T follicular helper cell (primary cell): ENCODE measurements around the gene TMEFF2.

Source experiments
- DNase-seq: peaks from one replicate; pipeline ENCODE4 v3.0.0-alpha.2; 2020; ENCODE audit warnings: low read depth
- total RNA-seq, 2 experiments: gene quantifications; one replicate each; lab custom pipeline; 2026; lab: John Stamatoyannopoulos, UW

Gene TMEFF2, protein sequence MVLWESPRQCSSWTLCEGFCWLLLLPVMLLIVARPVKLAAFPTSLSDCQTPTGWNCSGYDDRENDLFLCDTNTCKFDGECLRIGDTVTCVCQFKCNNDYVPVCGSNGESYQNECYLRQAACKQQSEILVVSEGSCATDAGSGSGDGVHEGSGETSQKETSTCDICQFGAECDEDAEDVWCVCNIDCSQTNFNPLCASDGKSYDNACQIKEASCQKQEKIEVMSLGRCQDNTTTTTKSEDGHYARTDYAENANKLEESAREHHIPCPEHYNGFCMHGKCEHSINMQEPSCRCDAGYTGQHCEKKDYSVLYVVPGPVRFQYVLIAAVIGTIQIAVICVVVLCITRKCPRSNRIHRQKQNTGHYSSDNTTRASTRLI
- 0 reads per million in 2 experiments for total RNA-seq

DNA sequence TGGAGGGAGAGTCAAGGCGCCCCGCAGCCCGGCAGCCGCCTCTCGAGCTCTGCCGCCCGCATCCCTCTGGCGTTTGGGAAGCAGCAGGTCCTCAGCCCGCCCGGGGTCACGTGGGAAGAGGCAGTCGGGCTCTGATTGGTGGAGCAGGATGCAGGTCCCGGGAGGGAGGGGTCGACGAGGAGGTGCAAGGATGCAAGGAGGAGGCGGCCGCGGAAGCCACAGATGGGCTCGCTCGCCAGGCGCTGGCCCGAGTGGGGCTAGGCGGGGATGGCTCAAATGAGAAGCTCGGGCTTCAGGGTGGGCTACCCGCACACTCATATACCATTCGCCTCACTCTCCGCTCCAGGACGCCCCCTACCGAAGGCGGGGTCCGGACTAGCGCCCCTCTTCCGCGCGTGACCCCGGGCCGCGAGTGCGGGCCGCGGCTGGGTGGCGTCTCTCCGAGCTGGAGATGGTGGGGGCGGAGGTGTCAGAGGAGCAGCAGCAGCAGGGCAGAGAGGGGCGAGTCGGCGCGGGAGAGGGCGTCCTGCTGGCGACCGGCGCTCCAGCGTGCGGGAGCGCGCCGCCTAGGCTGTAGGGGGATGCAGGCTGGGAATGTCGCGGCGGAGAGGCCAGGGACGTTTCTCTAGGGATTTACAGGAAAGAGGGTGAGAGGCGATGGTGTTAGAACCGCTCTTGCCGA lies at the start of gene TMEFF2:
Gene TMEFF2, minus strand, starts transcription at position 68 of the 682 bp plus-strand sequence. CDS start 409 bp downstream, outside the sequence.
- DNase-seq: no peak

- DNase-seq: no peak
Observed at GRCh38 chr2:192243488-192243887, 48.8 kb upstream of the TMEFF2 start.

GRCh38 chr2:192236136-192236535 lies 41.4 kb upstream of the TMEFF2 start:
- no peak for DNase-seq

DNA sequence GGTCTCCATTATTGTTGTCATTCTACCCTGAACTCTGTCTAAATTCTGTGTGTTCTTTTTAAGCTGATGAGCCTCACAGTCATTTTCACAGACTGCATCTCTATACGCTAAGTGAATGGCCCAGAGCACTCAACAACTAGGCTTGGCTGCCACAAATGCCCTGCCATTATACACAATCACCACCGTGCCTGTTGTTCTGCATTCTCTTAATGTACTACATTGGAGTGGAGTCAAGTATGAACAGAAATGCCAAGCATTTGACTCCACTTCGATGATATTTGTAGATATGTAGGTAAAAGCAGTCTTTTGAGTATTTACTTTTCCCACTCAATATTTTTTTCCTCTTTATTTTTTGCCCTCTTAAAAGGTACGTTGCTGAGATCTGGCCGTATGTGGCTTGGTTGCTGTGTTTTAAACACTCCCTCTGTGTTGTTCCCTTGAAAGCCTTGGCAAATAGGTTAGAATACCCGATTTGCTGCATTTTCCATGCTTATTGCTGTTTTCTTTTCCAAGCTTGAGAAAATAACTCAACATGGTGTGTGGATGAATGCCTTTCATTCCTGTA lies 36.2 kb upstream of the TMEFF2 start:
- DNase-seq: no peak

GRCh38 chr2:192228685-192229084 lies 34.0 kb upstream of the TMEFF2 start:
- DNase-seq: no peak

GRCh38 chr2:192218970-192219369 lies 24.2 kb upstream of the TMEFF2 start:
- no peak for DNase-seq

DNA sequence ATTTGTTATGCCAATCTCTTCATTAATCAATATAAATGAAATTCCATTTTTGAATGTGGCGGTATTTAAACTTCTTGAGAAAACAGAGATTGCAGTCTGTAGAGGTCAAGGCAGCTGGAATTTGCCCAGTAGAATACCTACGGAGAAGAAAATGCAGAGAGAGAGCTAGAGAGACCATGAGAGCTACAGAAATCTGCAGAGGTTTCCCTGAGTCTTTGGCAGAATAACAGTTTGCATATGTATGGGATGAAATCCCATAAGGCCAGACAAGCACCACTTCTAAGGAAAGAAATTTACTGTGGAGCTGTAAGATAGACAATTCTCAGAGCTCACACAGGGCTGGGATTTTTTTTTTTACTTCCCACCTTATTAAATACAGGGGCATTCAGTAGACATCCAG lies 23.6 kb upstream of the TMEFF2 start:
- no peak for DNase-seq

DNA sequence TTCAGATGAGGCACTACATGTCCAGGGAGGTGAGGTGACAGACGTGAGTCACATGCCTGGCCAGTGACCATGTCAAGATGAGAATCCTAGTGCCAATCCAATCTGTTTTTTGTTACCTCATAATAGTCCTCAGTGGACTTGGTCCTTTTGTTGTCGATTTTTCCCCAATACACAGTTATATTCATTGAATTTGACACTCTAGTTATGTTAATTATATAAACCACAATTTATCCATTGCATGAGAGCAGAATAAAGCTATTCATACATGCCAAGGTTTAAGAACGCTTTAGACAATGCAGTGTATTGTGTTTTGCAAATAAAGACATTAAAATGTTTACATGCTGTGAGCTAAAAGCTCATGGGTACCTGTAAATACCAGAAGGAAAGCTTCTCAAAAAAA lies 21.6 kb upstream of the TMEFF2 start:
- no peak for DNase-seq

GRCh38 chr2:192215096-192215877 lies 20.6 kb upstream of the TMEFF2 start:
- no peak for DNase-seq

- DNase-seq: no peak
Observed at GRCh38 chr2:192208848-192209247, 14.1 kb upstream of the TMEFF2 start.

GRCh38 chr2:192206399-192206798 lies 11.7 kb upstream of the TMEFF2 start:
- no peak for DNase-seq

GRCh38 chr2:192203876-192204275 lies 9.1 kb upstream of the TMEFF2 start:
- no peak for DNase-seq

DNA sequence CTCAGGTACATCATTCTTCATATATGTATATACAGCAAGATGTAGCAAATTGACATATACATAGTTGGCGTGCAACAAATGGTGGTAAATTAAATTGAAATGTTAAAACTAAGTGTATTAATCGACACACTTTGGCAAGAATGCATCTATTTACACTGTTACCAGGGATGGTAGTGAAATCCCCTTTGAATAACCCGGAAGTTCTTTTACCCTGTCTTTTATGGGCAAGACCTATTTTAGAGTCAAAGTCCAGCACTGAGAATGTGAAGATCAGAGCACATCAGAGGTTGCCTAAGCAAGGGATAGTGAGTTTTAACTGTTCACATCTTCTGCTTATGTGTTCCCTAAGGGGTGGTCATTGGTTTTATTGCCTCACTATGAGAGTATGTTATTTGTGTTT lies 7.6 kb upstream of the TMEFF2 start:
- no peak for DNase-seq

DNA sequence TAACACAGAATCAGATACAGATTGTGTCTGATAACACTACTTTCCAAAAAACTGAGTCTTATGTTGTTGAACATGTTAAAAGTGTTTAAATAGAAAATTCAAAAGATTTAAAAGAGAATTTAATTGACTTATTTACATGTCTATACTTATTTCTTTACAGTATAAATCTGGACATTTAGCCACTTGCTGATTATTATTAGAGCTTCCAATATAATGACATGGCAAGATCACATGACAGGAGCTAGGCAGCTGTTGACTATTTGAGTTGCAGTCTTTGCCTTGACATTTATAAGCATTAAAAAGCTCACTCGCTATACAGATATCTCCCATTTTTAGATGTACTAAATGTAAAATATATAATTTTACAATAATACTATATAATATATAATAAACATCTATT lies 6.4 kb upstream of the TMEFF2 start:
- DNase-seq: no peak

- no peak for DNase-seq
Observed at GRCh38 chr2:192197357-192197756, 2.6 kb upstream of the TMEFF2 start.

DNA sequence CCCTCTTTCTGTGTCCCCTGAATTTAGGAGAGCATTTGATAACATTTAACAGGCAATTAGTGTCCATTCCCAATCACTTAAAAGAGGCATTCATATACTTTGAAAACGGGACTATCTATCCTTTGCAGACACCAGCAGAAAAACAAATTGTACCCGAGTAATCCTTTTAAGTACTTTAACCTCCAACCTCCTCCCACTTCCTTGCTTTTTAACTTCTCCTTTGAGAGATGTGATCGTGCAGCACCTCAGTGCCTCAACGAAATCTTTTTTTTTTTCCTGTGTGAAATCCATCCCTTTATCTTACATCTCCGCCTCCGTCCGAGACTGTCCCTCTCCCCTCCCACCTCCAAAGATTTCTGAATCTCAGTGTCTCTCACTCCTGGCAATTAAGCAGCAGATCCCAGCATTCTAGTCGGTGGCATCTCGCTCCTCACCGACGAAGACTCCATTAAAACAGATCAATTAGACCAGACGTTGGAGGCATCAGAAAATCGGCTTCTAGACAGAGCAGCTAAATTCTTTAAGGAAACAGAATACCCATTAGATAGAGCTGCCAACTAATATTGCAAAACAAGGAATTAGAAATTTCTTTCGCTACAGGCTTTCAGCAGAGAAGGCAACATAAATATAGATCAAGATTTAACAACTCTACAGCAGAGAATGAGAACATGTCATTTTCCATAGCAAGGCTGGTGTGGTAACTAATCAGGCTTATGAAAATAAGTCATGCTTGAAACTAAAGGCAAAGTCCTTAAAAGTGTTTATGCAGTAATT lies 1.9 kb upstream of the TMEFF2 start:
- no peak for DNase-seq

DNA sequence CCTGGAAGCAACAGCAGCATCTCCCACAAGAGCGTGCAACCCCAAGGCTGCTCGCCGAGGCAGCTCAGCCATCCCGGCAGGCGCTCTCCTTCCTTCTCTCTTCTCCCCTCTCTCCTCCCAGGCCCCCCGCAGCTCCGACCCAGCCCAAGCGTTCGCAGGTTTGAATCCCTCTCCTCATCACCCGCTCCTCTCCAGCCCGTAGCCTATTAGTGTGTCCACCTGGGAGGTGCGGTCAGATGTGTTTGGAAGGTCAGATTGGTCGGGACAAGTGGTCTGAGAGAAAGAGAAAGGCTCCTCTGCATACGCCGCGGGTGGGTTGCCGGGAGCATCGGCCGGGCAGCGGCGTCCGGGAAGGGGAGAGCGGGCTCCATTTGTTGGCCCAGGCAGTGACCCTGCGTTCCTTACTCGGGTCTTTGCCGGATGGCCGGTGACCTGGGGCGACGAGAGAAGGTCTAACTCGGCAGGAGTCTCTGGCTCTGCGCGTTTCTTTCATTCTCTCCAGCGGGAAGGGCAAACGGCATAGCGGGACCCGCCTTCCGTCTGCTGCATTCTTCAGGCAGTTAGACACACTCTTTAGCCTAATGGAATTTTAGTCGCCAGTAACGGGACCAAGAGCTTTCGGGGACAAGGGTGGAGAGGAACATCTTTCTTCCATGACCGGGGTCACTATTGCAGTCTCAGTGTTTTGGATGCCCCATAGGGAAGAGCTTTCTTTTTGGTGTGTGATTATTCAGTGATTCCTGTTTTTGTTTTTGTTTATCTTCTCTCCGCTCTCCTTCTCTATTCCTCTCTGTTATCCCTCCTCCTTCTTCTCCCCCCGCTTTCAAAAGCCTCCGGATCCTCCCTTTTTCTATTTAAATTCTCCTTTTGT lies 1.1 kb upstream of the TMEFF2 start:
- DNase-seq: no peak

DNA sequence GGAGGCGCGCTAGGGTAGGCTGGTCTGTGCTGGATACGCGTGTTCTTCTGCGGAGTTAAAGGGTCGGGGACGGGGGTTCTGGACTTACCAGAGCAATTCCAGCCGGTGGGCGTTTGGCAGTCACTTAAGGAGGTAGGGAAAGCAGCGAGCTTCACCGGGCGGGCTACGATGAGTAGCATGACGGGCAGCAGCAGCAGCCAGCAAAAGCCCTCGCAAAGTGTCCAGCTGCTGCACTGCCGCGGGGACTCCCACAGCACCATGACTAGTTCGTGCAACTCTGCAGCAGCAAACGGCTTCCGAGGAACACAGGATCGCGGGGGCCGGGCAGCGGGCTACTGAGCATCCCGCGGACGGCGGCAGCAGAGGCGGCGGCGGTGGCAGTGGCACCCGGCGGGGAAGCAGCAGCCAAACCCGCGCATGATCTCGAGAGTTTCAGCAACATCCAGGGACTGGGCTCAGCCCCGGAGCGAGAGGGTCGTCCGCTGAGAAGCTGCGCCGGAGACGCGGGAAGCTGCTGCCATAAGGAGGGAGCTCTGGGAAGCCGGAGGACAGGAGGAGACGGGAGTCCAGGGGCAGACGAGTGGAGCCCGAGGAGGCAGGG lies 368 bp downstream of the TMEFF2 start:
- DNase-seq: no peak

GRCh38 chr2:192190474-192190873 lies 4.3 kb downstream of the TMEFF2 start:
- no peak for DNase-seq

GRCh38 chr2:192186806-192187205 lies 7.9 kb downstream of the TMEFF2 start:
- DNase-seq: no peak
